Posterior vena cava (tissue), 2 donors: Measurements from ENCODE around the gene ARL8A. TPM values are rescaled to one million over a fixed set of nuclear protein-coding genes. Genes with fewer than 3 reads are reported as not detected.
"Not testable (repeated sequence)": the region's sequence is repeated elsewhere in the genome, so short reads cannot be mapped to it uniquely, and the experiment has no call there.

Experiments
- DNase-seq: peaks from one replicate; pipeline ENCODE4 v3.0.0-alpha.2; 2020; ENCODE audit warnings: low spot score
- intact Hi-C, 2 donors: fragments of 100-400 bp; cut with DNase I; formaldehyde crosslinking; loops; one replicate each; pipeline versions ENCODE4 v1.14.1 to v1.14.2; 2022 to 2023
- long read RNA-seq, 2 donors: library from polyadenylated mRNA; unstranded; transcript quantifications; one replicate each; pipeline ENCODE4 v2.0.0, GENCODE V29; 2020 to 2021
- total RNA-seq, 2 donors: library from RNA; stranded (reverse); fragmentation: NEBNext Ultra II Directional; extraction: Animal tissue kit (Norgen Biotek cat#: 25700); gene quantifications; one replicate each; pipeline ENCODE4 v1.2.1, GENCODE V29; 2021
- donor health status: DM: yes; HTN: yes; CAD: no.
- donor health status: DM: yes; HTN: yes; CAD: no.

ARL8A gene
- 10 to 100 TPM; 85.6 to 94.1 TPM for total RNA-seq
- long read RNA-seq, donor 1, transcript ARL8A-201 (7 exons, 1,793 nt) = major isoform, 32 of 37 reads
- long read RNA-seq, donor 1, partial matches to known transcripts = 0 of 37 reads
- long read RNA-seq, donor 1, other reads (novel, unspliced or antisense) = 5 of 37 reads
- long read RNA-seq, donor 2, partial matches to known transcripts = 0 of 4 reads
- long read RNA-seq, donor 2, other reads (novel, unspliced or antisense) = 1 of 4 reads

DNA sequence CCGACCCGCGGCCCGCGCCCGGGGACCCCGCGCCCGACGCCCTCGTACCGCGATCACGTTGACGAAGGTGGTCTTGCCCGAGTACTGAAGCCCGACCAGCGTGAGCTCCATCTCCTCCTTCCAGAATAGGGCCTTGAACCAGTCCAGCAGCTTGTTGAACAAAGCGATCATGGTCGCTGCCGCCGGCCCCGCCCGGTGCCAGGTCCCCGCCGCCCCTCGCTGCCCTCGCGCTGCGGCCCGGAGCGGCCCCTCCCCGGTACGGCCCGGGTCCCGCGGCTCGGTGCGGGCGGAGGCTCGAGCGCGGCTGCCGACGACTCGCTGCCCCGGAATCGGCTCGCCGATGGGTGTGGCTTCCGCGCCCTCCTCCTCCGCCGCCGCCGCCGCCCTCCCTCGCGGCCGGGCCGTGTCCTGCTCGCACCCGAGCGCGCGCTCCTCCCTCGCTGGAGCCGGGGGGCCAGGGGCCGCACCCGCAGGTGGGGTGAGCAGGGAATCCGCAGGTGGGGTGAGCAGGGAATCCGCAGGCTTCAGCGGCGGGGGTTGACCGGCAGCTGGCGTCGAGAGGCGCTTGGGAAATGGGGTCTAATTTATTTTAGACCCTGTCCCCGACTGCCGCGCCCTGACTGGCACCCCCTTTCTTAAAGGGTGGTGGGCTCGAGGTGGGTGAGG, at the start of gene ARL8A:
Gene ARL8A (minus strand): TSS at position 336 of the 666 bp plus-strand sequence. CDS start 165 bp downstream, at position 171.
- DNase-seq = peak; percentile 92
- intact Hi-C loops = no loop called here

DNA sequence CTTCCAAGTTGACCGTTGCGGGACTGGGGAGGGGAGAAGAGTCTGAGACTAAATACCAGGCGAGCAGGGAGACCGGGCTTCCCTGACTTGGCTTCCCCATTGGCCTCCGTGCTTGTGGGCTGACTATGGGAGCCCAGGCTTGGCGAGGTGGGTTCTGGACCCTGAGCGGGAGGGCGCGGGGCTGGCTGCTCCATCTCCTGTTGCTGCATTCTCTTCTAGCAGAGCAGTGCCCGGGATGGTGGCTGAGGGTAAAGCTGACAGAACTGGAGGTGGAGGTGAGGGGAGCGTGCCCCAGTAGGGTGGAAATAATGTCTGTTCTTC, 49.8 kb upstream of the ARL8A start:
- no peak for DNase-seq
- intact Hi-C loops = loop anchor here in 1 of 2 donors (5.0 kb wide), 1 partner anchor 828 kb away; no protein-coding TSS in a partner anchor

DNA sequence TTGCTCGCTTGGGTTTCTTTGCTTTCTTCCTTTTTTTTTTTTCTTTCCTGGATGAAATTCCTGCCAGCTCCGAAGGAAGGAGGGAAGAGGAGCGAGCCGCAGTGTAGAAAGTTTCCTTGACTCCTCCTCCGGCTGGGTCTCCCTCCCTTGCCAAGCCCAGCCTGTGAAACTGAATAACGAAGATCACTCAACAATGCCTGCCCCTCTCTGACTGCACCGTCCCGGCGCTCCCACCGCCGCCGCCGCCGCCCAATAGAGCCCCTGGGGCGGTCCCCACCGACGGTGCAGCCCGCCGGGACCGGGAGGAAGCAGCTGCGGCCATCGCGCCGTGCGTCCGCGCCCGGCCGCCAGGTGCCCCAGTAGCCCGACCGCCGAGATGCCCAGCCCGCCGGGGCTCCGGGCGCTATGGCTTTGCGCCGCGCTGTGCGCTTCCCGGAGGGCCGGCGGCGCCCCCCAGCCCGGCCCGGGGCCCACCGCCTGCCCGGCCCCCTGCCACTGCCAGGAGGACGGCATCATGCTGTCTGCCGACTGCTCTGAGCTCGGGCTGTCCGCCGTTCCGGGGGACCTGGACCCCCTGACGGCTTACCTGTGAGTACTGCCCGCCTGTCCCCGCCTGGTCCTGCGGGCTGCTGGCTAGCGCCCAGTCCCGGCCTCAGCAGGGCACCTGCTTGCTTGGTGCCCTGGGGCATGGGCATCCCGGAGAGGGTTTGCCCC, 49.2 kb upstream of the ARL8A start, which contains the start of gene LGR6:
Gene LGR6 (plus strand): TSS at position 186 of the 714 bp plus-strand sequence. CDS start 191 bp downstream, at position 377.
- no peak for DNase-seq
- intact Hi-C loops = loop anchor here (2.0 to 5.0 kb wide), 2 partner anchors 121 to 829 kb away; no protein-coding TSS in a partner anchor

DNA sequence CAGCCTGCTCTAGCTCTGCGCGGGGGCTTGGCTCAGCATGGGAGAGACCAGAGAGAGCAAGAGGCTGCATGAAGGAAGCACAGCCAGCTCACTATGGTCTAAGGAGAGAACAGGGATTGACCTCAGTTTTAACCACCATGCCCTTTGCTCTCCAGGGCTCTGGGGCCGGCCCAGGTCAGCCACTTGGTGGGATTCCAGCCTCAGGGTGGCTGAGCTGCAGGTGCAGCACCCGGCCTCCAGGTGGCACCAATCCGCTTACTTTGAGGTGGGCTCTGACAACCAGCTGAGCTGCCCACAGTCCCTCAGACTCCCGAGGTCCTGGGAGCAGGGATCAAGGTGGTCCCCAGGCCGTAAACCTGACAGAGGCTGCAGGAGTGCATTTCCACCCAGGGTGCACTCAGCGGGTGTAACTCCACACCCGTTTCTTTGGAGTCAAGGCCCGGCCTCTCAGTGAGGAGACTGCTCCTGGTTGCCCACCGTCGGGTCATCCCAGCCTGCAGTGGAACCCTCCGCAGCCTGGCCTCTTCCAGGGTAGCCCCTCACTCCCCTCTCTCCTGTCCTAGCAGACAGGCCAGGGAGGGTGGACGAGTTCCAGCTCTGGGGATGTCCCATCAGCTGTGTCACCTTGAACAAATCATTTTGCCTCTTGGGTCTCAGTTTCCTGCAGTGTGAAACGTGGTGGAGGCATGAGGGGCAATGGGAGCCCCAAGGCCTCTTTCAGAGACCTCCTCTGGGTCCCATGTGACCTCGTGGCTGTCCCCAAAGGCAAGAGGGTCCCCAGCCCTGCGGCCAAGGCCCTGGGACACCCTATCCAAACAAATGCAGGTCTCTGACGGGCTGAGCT, 48.5 kb upstream of the ARL8A start:
- no peak for DNase-seq

DNA sequence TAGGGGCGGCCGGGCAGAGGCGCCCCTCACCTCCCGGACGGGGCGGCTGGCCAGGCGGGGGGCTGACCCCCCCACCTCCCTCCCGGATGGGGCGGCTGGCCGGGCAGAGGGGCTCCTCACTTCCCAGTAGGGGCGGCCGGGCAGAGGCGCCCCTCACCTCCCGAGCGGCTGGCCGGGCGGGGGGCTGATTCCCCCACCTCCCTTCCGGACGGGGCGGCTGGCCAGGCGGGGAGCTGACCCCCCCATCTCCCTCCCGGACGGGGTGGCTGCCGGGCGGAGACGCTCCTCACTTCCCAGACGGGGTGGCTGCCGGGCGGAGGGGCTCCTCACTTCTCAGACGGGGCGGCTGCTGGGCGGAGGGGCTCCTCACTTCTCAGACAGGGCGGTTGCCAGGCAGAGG, 46.9 kb upstream of the ARL8A start:
- DNase-seq = not testable (repeated sequence)
- intact Hi-C loops = loop anchor here in 1 of 2 donors (5.0 kb wide), 1 partner anchor 831 kb away; no protein-coding TSS in a partner anchor

More for the DNA sequence above, 48.5 kb upstream of the ARL8A start:
- intact Hi-C loops = loop anchor here (2.0 to 5.0 kb wide), 2 partner anchors 122 to 829 kb away; no protein-coding TSS in a partner anchor

DNA sequence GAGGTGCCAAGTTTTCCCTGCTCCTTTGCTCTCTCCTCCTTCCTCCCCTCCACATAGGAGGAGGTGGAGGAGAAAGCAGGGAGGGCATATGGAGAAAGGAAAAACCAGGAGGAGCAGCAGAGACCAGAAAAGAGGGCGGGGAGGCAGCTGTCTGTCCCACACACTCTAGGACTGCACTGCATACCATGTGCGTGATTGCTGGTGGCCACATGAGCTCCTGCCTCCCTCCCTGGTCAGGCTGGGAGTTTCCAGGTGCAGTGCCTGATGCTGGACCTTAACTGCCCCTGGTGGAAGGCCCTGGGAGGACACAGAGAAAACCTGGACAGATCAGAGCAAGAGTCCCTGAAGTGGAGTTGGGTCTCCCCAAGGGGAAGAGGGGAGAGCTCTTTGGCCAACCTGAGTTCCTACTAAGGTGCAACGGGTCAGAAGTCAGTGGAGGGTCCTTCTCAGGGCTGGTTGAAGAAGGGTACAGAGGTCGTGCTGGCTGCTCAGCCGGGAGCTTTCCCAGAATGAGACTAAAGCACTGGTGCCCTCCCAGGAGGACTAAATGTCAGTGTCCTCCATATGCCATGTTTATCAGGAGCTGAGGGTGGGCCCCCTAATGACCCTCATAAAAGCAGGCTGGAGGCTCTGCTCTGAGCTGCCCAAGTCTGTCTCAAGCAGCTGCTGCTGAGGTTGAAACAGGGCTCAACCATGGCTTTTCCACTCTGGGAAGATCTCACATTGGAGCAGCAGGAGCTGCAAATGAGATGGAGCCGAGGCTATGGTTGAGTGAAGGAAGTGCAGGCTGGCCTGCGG, 45.6 kb upstream of the ARL8A start:
- no peak for DNase-seq
- intact Hi-C loops = loop anchor here (5.0 to 10.0 kb wide), 4 partner anchors 127 to 832 kb away; partner anchors contain the start of gene SYT2 (in 1 of the 2)

DNA sequence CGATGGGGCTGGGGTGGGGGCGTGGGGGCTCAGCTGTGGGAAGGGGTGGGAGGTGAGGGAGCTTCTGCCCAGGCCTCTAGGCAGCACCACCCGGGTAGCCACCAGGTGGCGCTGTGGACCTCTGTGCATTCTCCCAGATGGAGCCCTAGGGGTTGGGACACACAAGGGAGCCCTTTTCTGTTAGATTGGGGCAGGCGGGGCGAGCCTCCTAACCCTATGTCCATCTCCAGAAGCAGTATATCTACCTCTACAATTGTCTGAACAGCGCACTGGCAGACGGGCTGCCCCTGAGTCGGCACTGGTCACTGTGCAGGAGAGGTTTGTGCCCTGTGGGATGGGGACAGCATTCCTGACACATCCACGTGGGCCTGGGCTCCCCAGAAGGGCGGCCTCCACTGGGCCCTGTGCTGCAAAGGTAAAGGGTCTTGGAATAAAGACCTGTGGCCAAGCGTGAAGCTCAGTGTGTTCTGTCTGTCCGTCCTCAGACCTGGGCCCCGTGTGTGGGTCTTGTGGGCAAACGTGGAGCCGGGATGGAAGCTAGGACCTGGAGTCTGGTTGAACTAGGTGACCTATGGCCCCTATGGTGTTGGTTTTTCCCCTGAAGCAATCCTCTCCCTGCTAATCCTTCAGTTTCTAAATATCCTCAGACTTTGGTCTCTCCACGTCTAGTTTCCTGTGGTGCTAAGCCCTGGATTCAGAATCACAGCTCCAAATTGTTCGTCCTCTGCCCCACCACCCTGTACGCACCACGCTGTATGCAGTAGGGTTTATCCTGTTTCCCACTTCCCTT, 44.7 kb upstream of the ARL8A start:
- DNase-seq = peak; percentile 93
- intact Hi-C loops = loop anchor here (5.0 to 10.0 kb wide), 3 partner anchors 128 to 528 kb away; partner anchors contain the start of gene SYT2 (in 1 of the 2)

DNA sequence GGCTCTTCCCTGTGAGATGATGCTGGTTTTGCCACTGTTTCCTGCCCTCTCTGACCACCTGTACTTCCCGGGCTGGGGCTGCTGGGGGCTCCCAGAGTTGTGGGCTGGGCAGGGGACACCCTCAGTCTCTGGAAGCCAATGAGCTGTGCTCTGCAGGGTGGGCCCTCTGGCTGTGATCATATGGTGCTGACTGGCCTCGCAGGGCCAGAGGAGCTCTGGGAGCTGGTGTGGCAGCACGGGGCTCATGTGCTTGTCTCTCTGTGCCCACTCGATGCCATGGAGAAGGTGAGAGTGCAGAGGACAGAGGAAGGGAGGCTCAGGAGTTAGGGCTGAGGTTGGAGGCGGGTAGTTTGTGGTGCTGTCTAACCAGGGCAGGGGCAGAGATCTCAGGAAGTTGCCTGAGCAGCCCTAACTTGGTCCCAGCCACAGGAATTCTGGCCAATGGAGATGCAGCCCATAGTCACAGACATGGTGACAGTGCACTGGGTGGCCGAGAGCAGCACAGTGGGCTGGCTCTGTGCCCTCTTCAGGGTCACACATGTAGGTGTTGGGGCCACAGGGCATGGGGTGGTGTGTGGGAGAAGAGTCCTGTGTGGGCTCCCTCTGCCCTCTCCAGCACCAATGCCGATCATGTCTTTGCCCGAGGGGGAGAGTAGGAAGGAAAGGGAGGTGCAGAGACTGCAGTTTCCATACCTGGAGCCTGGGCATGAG, 43.3 kb upstream of the ARL8A start:
- intact Hi-C loops = loop anchor here (5.0 to 10.0 kb wide), 3 partner anchors 129 to 529 kb away; partner anchors contain the start of gene SYT2 (in 1 of the 2)
- DNase-seq = no peak

DNA sequence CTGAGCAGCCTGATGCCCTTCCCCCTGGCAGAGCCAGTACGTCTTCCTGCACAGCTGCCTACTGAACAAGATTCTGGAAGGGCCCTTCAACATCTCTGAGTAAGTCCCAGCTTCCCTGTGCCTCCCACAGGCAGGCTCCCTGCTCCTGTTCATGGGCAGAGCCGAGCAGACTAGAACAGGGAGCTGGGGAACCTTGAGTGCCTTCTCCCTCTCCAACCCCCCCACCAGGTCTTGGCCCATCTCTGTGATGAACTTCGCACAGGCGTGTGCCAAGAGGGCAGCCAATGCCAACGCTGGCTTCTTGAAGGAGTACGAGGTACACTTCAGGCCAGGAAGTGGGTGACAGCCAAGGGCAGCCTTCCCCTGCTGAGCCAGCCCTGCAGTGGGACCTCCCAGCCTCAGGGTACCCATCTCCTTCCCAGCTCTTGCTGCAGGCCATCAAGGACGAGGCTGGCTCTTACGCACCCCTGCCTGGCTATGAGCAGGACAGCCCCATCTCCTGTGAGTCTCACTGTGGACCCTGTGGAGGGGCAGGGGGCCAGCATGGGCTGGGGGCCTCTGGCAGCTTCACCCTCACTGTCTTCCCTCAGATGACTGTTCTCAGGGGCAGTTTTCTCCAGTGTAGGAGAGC, 42.6 kb upstream of the ARL8A start:
- DNase-seq = no peak
- intact Hi-C loops = loop anchor here (5.0 to 10.0 kb wide), 3 partner anchors 130 to 530 kb away; partner anchors contain the start of gene SYT2 (in 1 of the 2)

DNA sequence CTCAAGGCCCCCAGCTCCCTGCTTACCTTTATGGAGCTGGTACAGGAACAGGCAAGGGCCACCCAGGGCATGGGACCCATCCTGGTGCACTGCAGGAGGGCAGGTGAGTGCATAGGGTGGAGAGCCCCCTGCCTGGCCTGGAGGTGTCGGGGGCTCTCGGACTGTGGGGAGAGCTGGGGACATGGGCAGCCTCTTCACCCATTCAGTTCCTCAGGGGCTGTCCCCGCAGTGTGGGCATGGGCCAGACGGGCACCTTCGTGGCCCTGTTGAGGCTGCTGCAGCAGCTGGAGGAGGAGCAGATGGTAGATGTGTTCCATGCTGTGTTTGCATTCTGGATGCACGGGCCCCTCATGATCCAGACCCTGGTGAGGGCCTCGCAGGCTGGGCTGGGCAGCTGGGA, 41.8 kb upstream of the ARL8A start:
- intact Hi-C loops = loop anchor here (5.0 to 10.0 kb wide), 3 partner anchors 131 to 531 kb away; partner anchors contain the start of gene SYT2 (in 1 of the 2)
- DNase-seq = no peak

DNA sequence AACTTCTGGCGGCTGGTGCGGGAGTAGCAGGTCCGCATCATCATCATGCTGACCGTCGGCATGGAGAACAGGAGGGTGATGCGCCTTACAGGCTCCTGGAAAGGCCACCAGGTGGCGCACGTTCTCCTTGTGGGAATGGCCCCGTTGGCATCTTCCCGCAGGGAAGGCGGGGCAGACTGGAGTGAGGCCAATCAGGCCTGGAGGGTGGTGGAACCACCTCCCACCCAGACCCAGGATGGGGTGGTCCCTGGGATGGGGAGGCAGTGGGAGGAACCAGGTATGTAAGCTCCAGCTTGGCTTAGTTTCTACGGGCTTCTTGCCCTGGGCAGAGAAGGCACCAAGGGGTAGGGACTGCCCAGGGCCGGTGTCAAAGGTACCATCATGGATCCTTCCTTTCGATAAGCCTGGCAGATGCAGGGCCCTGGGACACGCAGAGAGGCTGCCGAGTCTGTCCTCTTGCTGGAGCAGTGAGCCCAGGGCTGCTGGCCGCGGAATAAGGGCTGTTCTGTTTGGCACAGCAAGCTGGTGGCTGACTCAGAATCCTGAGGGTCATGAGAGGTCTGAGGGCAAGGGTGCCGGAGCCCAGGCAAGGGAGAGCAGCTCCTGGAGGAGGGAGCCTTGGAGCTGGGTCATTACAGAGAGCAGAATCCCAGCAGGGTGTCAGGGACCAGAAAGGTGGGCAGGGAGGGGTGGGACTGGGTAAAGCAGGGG, 40.4 kb upstream of the ARL8A start:
- DNase-seq = peak; percentile 93
- intact Hi-C loops = loop anchor here (5.0 to 10.0 kb wide), 3 partner anchors 132 to 532 kb away; partner anchors contain the start of gene SYT2 (in 1 of the 2)

DNA sequence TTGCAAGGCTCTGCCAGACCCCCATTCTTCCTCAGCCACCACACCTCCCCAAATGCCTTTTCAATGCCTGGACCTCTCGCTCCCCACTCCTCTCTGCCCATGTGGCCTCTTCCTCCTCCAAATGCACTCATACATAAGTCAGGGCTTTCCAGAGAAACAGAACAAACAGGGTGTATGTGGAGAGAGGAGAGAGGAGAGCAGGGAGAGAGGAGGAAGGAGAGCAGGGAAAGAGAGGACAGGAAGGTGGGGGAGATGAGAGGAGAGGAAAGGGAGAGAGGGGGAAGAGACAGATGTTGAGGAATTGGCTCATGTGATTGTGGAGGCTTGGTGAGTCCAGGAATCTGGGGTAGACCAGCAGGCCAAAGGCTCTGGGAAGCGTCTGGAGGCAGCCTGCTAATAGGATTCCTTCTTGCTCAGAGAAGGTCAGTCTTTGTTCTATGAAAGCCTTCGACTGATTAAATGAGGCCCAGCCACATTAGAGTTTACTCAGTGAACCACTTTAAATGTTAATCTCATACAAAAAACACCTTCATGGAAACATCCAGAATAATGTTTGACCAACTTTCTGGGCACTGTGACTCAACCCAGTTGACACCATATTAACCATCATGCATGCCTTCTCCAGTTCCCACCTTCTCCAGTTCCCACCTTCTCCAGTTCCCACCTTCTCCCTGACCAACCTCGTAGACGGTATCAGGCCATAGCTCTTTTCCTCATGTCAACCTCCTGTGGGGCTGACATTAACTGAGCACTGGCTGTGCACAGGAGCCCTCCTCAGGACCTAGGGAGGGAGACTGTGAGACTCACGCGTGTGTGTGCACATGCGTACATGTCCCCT, 37.7 kb upstream of the ARL8A start:
- intact Hi-C loops = loop anchor here in 1 of 2 donors (10.0 kb wide), 1 partner anchor 533 kb away; the partner anchor contains the start of gene SYT2

DNA sequence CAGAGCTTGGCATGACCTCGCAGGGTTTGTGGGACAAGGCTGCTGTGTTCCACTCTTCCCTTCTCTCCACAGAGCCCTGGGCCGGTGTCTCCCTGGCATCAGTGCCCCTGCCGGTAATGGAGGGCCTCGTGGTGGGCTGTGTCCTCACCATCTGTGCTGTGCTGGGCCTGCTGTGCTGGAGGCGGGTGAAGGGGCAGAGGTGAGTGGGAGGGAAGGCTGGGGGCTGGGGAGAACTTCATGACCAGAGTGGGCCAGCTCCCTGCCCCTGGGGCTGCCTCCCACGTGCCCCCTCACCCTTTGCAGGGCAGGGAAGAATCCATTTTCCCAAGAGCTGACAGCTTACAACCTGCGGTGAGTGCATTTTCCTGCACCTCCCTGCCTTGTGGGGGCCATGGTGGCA, 37.0 kb upstream of the ARL8A start:
- intact Hi-C loops = loop anchor here in 1 of 2 donors (10.0 kb wide), 1 partner anchor 533 kb away; the partner anchor contains the start of gene SYT2
- no peak for DNase-seq

More for the DNA sequence above, 37.7 kb upstream of the ARL8A start:
- DNase-seq = no peak

DNA sequence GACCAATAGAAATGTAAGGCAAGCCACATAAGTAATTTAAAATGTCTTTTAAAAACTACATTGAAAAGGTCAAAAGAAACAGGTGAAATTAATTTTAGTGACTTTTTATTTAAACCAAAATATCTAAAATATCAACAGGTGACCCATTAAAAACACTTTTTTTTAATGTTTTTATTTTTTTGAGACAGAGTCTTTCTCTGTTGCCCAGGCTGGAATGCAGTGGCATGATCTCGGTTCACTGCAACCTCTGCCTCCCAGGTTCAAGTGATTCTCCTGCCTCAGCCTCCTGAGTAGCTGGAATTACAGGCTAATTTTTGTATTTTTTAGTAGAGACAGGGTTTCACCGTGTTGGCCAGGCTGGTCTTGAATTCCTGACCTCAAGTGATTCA, 36.2 kb upstream of the ARL8A start:
- not testable (repeated sequence) for DNase-seq
- intact Hi-C loops = loop anchor here in 1 of 2 donors (10.0 kb wide), 1 partner anchor 534 kb away; the partner anchor contains the start of gene SYT2
